ENCODE results near the gene GBP7.

DNA sequence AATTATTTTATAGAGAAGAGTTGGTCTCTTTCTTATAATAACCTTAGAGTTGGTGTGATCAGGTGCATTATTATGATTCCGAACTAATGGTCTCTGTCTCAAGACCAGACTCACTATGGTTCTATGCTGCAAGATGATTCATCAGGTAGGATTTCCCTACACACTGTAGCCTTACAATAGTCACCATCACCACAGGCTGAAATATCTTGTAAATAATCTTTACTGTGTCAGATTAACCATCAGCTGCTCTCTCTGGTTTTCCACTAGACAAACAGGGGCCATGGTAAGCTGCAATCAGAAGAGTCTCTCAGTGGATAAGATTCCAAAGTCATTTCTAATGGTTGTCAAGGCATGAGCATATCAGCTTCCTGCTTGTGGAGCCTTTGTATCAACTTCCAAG, 27.4 kb upstream of the GBP7 start:
- no peak for TF ChIP-seq EZH2 (IDR thresholded peaks at IDR 0.05)
- TF ChIP-seq POLR2AphosphoS5 (IDR thresholded peaks at IDR 0.05; ENCODE audit: borderline replicate concordance, low read depth, low read length) = no peak
- TF ChIP-seq FOXP2 (optimal IDR thresholded peaks at IDR 0.05; ENCODE audit: control extremely low read depth, extremely low read length, insufficient read depth) = no peak
